HG03280 (cell line): ENCODE data around the gene SCAPER.
"Not testable (repeated sequence)": the region's sequence is repeated elsewhere in the genome, so short reads cannot be mapped to it uniquely, and the experiment has no call there.

Experiments
- ATAC-seq: cut with Tn5 transposase; IDR thresholded peaks from one replicate; pipeline ENCODE4 v1.9.1; 2021; ENCODE audit warnings: mild to moderate bottlenecking, moderate library complexity; ENCODE audit not compliant: unreplicated experiment

The SCAPER gene

GRCh38 chr15:76330080-76330680, 575.0 kb downstream of the SCAPER start:
- ATAC-seq, result no peak

GRCh38 chr15:76328958-76329357, 576.2 kb downstream of the SCAPER start:
- no peak for ATAC-seq

- ATAC-seq, result no peak
These were observed 576.9 kb downstream of the SCAPER start for GRCh38 chr15:76328106-76328696.

- no peak for ATAC-seq
These were observed 577.7 kb downstream of the SCAPER start for GRCh38 chr15:76327191-76328105.

GRCh38 chr15:76325704-76326103, 579.4 kb downstream of the SCAPER start:
- ATAC-seq, result no peak

- ATAC-seq, result no peak
These were observed 581.1 kb downstream of the SCAPER start for GRCh38 chr15:76324066-76324465.

- ATAC-seq, result no peak
These were observed 583.5 kb downstream of the SCAPER start for GRCh38 chr15:76321602-76322001.

- no peak for ATAC-seq
These were observed 584.0 kb downstream of the SCAPER start for GRCh38 chr15:76321171-76321570.

GRCh38 chr15:76320012-76320411, 585.1 kb downstream of the SCAPER start:
- no peak for ATAC-seq

- ATAC-seq, result no peak
These were observed 591.4 kb downstream of the SCAPER start for GRCh38 chr15:76313731-76314130.

- ATAC-seq, result not testable (repeated sequence)
These were observed 592.0 kb downstream of the SCAPER start for GRCh38 chr15:76313175-76313567.

GRCh38 chr15:76312540-76313174, 592.5 kb downstream of the SCAPER start:
- no peak for ATAC-seq

- peak; percentile 97 for ATAC-seq
These were observed 593.8 kb downstream of the SCAPER start, which contains the start of gene ETFA for GRCh38 chr15:76311100-76311953. ETFA (minus strand) TSS chr15:76311469; CDS start chr15:76311388, 81 bp downstream.

- ATAC-seq, result no peak
These were observed 594.6 kb downstream of the SCAPER start for GRCh38 chr15:76310475-76311099.

GRCh38 chr15:76309601-76310330, 595.4 kb downstream of the SCAPER start:
- no peak for ATAC-seq

- ATAC-seq, result no peak
These were observed 601.2 kb downstream of the SCAPER start for GRCh38 chr15:76303909-76304308.

GRCh38 chr15:76299786-76300185, 605.4 kb downstream of the SCAPER start:
- ATAC-seq, result no peak

GRCh38 chr15:76298986-76299385, 606.2 kb downstream of the SCAPER start:
- no peak for ATAC-seq

GRCh38 chr15:76297951-76298350, 607.2 kb downstream of the SCAPER start:
- not testable (repeated sequence) for ATAC-seq
